ENCODE measurements around the gene BPIFB1. TPM values are rescaled to one million over a fixed set of nuclear protein-coding genes. Genes with fewer than 3 reads are reported as not detected.

The BPIFB1 gene
- total and polyA plus RNA-seq, 7 donors, result not detected

DNA sequence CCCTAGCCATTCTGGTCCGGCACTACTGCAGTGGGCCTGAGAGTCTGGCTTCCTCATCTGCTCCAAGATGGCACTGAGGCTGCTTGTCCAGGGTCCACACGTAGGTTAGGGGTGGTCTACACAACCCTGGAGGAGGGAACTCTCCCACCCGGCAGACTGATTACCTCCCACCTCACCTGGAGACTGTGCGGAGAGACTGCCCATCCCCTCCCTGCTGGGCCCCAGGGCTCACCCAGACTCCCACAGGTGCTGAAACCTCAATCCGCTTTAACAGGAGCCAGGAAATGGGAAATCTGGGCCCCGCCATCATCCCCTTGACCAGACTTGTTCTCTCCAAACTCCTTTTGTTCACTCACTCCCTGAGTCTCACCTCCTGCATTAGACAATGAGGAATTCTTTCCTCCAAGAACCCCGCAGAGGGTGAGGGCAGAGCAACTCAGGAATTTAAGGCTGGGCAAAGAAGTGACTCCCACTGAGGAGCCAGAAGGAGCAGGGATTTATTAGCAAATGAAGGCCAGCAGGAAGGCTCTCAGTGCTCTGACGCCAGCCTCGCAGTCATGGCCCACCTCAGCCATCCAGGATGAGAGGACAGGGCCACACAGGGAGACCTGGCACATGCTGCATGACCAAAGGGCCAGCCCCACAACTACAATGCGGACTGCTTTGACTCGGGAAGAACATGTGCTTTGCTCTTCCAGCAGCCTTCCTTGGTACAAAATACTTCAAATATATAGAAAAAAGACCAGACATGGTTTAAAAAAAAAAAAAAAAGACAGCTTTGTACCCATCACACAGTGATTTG lies 65.3 kb downstream of the BPIFB1 start:
- no peaks in the 10 kb centered on the region for H3K9me3 ChIP-seq
- no peak for DNase-seq
- H3K4me1 ChIP-seq, result no peaks in the 10 kb centered on the region
- no peaks in the 10 kb centered on the region for H3K27me3 ChIP-seq
- WGBS, 2 donors, result 94 to 95% methylated on average over 11 of the region's 11 CpGs
- no peak overlapping the region for H3K4me3 ChIP-seq
- intact Hi-C loops (cut with DNase I), result no loop called here
- TF ChIP-seq POLR2AphosphoS5 (IDR thresholded peaks at IDR 0.05), result no peak
- TF ChIP-seq, protein P1, sequence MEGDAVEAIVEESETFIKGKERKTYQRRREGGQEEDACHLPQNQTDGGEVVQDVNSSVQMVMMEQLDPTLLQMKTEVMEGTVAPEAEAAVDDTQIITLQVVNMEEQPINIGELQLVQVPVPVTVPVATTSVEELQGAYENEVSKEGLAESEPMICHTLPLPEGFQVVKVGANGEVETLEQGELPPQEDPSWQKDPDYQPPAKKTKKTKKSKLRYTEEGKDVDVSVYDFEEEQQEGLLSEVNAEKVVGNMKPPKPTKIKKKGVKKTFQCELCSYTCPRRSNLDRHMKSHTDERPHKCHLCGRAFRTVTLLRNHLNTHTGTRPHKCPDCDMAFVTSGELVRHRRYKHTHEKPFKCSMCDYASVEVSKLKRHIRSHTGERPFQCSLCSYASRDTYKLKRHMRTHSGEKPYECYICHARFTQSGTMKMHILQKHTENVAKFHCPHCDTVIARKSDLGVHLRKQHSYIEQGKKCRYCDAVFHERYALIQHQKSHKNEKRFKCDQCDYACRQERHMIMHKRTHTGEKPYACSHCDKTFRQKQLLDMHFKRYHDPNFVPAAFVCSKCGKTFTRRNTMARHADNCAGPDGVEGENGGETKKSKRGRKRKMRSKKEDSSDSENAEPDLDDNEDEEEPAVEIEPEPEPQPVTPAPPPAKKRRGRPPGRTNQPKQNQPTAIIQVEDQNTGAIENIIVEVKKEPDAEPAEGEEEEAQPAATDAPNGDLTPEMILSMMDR (IDR thresholded peaks at IDR 0.05), result no peak
- TF ChIP-seq POLR2A (IDR thresholded peaks at IDR 0.05), result no peak
- no peak overlapping the region for H3K27ac ChIP-seq
- peaks cover 0 to 22% (median 0%) of the 10 kb centered on the region in 4 donors for H3K36me3 ChIP-seq

DNA sequence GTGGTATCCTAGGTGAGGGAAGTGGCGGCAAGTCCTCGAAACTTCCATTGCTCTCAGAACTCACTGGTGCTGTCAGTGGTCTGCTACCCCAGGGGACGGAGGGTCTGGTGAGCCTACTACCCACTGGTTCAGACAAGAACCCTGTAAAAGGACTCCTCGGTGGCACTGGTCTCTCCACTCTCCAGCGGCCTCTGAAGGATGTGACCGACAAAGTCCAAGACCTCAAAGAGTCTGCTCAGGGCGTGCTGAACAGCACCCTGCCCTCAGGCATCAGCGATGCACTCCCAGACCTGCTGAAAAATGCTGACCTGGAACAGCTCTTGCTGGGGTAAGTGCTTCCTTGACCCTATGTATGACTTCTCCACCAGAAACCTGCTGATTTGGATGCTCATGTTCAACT lies 66.5 kb downstream of the BPIFB1 start:
- DNase-seq, result no peak
- TF ChIP-seq EP300 (IDR thresholded peaks at IDR 0.05), result no peak
- TF ChIP-seq POLR2A (IDR thresholded peaks at IDR 0.05), result no peak
- TF ChIP-seq, protein P1 (IDR thresholded peaks at IDR 0.05), result no peak
- TF ChIP-seq POLR2AphosphoS5 (IDR thresholded peaks at IDR 0.05), result no peak
- Histone ChIP-seq H3K4me1 (no peaks in the 10 kb centered on the region), H3K9me3 (no peaks in the 10 kb centered on the region), H3K27me3 (no peaks in the 10 kb centered on the region), H3K36me3 (peaks cover 0 to 28% (median 0%) of the 10 kb centered on the region in 4 donors), H3K4me3 (no peak overlapping the region), H3K27ac (no peak overlapping the region)
- 90 to 97% methylated on average over 8 of the region's 8 CpGs for WGBS, 2 donors
- intact Hi-C loops (cut with DNase I), result no loop called here

GRCh38 chr20:33351696-33352095 lies 68.7 kb downstream of the BPIFB1 start:
- WGBS, 2 donors, result 78 to 80% methylated on average over 3 of the region's 3 CpGs
- no peak for DNase-seq
- TF ChIP-seq POLR2AphosphoS5 (IDR thresholded peaks at IDR 0.05), result no peak
- TF ChIP-seq, protein P1 (IDR thresholded peaks at IDR 0.05), result no peak
- TF ChIP-seq EP300 (IDR thresholded peaks at IDR 0.05), result no peak
- TF ChIP-seq POLR2A (IDR thresholded peaks at IDR 0.05), result no peak
- H3K27me3 ChIP-seq, result no peaks in the 10 kb centered on the region
- H3K4me1 ChIP-seq, result no peaks in the 10 kb centered on the region
- no peaks in the 10 kb centered on the region for H3K9me3 ChIP-seq
- H3K27ac ChIP-seq, result no peak overlapping the region
- peaks cover 0 to 45% (median 0%) of the 10 kb centered on the region in 4 donors for H3K36me3 ChIP-seq
- intact Hi-C loops (cut with DNase I), result no loop called here
- H3K4me3 ChIP-seq, result no peak overlapping the region

DNA sequence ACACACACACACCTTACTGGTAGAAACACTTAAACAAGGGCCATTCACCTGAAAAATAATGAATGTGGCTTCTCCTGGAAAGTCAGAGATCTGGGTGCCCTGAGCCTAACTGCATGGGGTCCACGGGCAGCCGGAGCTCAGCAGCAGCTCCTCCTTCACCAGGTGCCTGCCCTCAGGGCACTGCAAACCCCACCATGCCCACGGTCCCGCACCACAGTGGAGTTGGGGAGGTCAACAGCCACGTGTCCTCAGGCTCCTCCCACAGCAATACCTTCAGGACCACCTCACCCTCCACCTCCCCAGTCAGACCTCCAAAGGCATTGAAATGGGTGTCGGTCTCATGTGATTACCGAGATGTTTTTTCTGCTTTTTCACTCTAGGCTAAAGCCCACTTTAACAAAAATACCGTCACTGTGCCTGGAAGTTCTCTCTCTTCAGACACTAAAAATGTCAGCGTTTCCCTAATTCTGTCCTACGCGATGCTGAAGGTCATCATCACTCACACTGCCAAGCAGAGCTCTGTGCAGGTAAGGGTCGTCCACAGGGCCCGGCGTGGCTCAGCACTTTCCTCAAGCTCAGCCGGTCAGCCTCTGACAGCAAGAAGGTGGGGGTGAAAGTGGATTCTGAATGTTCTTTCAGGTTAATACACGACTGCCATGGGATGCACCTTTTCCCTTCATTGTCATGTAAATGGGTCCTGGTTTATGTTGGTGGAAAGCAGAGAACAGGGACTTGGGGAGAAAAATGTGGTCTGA lies 69.4 kb downstream of the BPIFB1 start:
- intact Hi-C loops (cut with DNase I), result no loop called here
- H3K4me1 ChIP-seq, result no peaks in the 10 kb centered on the region
- no peak for TF ChIP-seq POLR2A (IDR thresholded peaks at IDR 0.05)
- TF ChIP-seq EP300 (IDR thresholded peaks at IDR 0.05), result no peak
- TF ChIP-seq, protein P1 (IDR thresholded peaks at IDR 0.05), result no peak
- TF ChIP-seq POLR2AphosphoS5 (IDR thresholded peaks at IDR 0.05), result no peak
- 88 to 90% methylated on average over 16 of the region's 16 CpGs for WGBS, 2 donors
- no peak overlapping the region for H3K27ac ChIP-seq
- DNase-seq, result no peak
- H3K36me3 ChIP-seq, result peaks cover 0 to 48% (median 2%) of the 10 kb centered on the region in 4 donors
- H3K27me3 ChIP-seq, result no peaks in the 10 kb centered on the region
- no peak overlapping the region for H3K4me3 ChIP-seq
- no peaks in the 10 kb centered on the region for H3K9me3 ChIP-seq

All from sigmoid colon (tissue), 7 donors.